ENCODE results near the gene ENOX2. TPM values are rescaled to one million over a fixed set of nuclear protein-coding genes. Genes with fewer than 3 reads are reported as not detected.

The ENOX2 gene
- total and polyA plus RNA-seq, 2 donors (not counting 1 experiment from before 2014, with no cell fraction given), result 7.6 to 12.9 TPM

- TF ChIP-seq EZH2 (IDR thresholded peaks at IDR 0.05; ENCODE audit: low read length, missing control alignments) (no peak), CTCF (conservative IDR thresholded peaks at IDR 0.05 in 1 of 2, IDR thresholded peaks at IDR 0.05 in 1 of 2; ENCODE audit: low read depth in 1 of 2, low read length in 2 of 2) (no peak)
- H3K4me2 ChIP-seq (ENCODE audit: extremely low read depth, insufficient read depth, low read length), result no peak overlapping the region
- H3K9ac ChIP-seq (ENCODE audit: insufficient read depth, low read length), result no peak overlapping the region
- H4K20me1 ChIP-seq (ENCODE audit: control insufficient read depth, extremely low read depth, insufficient read depth, low read length), result no peaks in the 10 kb centered on the region
- H3K4me1 ChIP-seq (ENCODE audit: control insufficient read depth, extremely low read depth, insufficient read depth, low read length), result no peaks in the 10 kb centered on the region
- peak; percentile 88 to 92 for DNase-seq (ENCODE audit: low read depth in 2 of 2)
- no peaks in the 10 kb centered on the region for H3K27me3 ChIP-seq (ENCODE audit: control insufficient read depth, insufficient read depth, low read length)
- H2AFZ ChIP-seq (ENCODE audit: low read length), result no peak overlapping the region
- H3K79me2 ChIP-seq (ENCODE audit: control insufficient read depth, insufficient read depth, low read length), result no peaks in the 10 kb centered on the region
- H3K27ac ChIP-seq (ENCODE audit: insufficient read depth, low read length), result no peak overlapping the region
- no peaks in the 10 kb centered on the region for H3K36me3 ChIP-seq (ENCODE audit: control insufficient read depth, insufficient read depth, low read length)
- H3K4me3 ChIP-seq (replicated peaks in 1 of 4; ENCODE audit: control extremely low read depth in 1 of 4, insufficient read depth in 1 of 4, low read depth in 3 of 4, low read length in 4 of 4), result no peak overlapping the region
- H3K9me3 ChIP-seq (ENCODE audit: control insufficient read depth, insufficient read depth, low read depth, low read length), result no peaks in the 10 kb centered on the region
Measured at GRCh38 chrX:130878350-130879341, 24.4 kb downstream of the ENOX2 start.

GRCh38 chrX:130877892-130878341, 25.1 kb downstream of the ENOX2 start:
- Histone ChIP-seq H3K4me1 (ENCODE audit: control insufficient read depth, extremely low read depth, insufficient read depth, low read length) (no peaks in the 10 kb centered on the region), H3K27ac (ENCODE audit: insufficient read depth, low read length) (no peak overlapping the region), H4K20me1 (ENCODE audit: control insufficient read depth, extremely low read depth, insufficient read depth, low read length) (no peaks in the 10 kb centered on the region), H3K36me3 (ENCODE audit: control insufficient read depth, insufficient read depth, low read length) (no peaks in the 10 kb centered on the region), H3K4me3 (replicated peaks in 1 of 4; ENCODE audit: control extremely low read depth in 1 of 4, insufficient read depth in 1 of 4, low read depth in 3 of 4, low read length in 4 of 4) (no peak overlapping the region), H3K79me2 (ENCODE audit: control insufficient read depth, insufficient read depth, low read length) (no peaks in the 10 kb centered on the region), H3K4me2 (ENCODE audit: extremely low read depth, insufficient read depth, low read length) (no peak overlapping the region), H3K9ac (ENCODE audit: insufficient read depth, low read length) (no peak overlapping the region), H3K9me3 (ENCODE audit: control insufficient read depth, insufficient read depth, low read depth, low read length) (no peaks in the 10 kb centered on the region), H2AFZ (ENCODE audit: low read length) (no peak overlapping the region), H3K27me3 (ENCODE audit: control insufficient read depth, insufficient read depth, low read length) (no peaks in the 10 kb centered on the region)
- no peak for TF ChIP-seq EZH2 (IDR thresholded peaks at IDR 0.05; ENCODE audit: low read length, missing control alignments)
- TF ChIP-seq CTCF (conservative IDR thresholded peaks at IDR 0.05 in 1 of 2, IDR thresholded peaks at IDR 0.05 in 1 of 2; ENCODE audit: low read depth in 1 of 2, low read length in 2 of 2), result no peak
- peak in 1 of 2 donors; percentile 25 for DNase-seq (ENCODE audit: low read depth in 2 of 2)

- Histone ChIP-seq H4K20me1 (ENCODE audit: control insufficient read depth, extremely low read depth, insufficient read depth, low read length) (no peaks in the 10 kb centered on the region), H2AFZ (ENCODE audit: low read length) (no peak overlapping the region), H3K9ac (ENCODE audit: insufficient read depth, low read length) (no peak overlapping the region), H3K27ac (ENCODE audit: insufficient read depth, low read length) (no peak overlapping the region), H3K27me3 (ENCODE audit: control insufficient read depth, insufficient read depth, low read length) (no peaks in the 10 kb centered on the region), H3K79me2 (ENCODE audit: control insufficient read depth, insufficient read depth, low read length) (no peaks in the 10 kb centered on the region), H3K9me3 (ENCODE audit: control insufficient read depth, insufficient read depth, low read depth, low read length) (no peaks in the 10 kb centered on the region), H3K4me1 (ENCODE audit: control insufficient read depth, extremely low read depth, insufficient read depth, low read length) (no peaks in the 10 kb centered on the region), H3K36me3 (ENCODE audit: control insufficient read depth, insufficient read depth, low read length) (no peaks in the 10 kb centered on the region), H3K4me2 (ENCODE audit: extremely low read depth, insufficient read depth, low read length) (no peak overlapping the region), H3K4me3 (replicated peaks in 1 of 4; ENCODE audit: control extremely low read depth in 1 of 4, insufficient read depth in 1 of 4, low read depth in 3 of 4, low read length in 4 of 4) (no peak overlapping the region)
- DNase-seq (ENCODE audit: low read depth in 2 of 2), result no peak
- no peak for TF ChIP-seq CTCF (conservative IDR thresholded peaks at IDR 0.05 in 1 of 2, IDR thresholded peaks at IDR 0.05 in 1 of 2; ENCODE audit: low read depth in 1 of 2, low read length in 2 of 2)
- TF ChIP-seq EZH2 (IDR thresholded peaks at IDR 0.05; ENCODE audit: low read length, missing control alignments), result no peak
Measured at GRCh38 chrX:130876226-130876625, 26.8 kb downstream of the ENOX2 start.

Data from fibroblast of lung (primary cell).